SK-N-SH treated with all-trans-retinoic acid at 6 μM for 48 hours (cell line): ENCODE results near the gene LYZL6.

ENCODE experiments used
- ATAC-seq: fragments of 200-7000 bp; cut with Tn5 transposase; 3 replicates; pipeline ENCODE4 v1.9.1; 2020; ENCODE audit warnings: mild to moderate bottlenecking, moderate library complexity
- ARNTL ChIP-seq: fragments of 450-650 bp; formaldehyde crosslinking; IDR thresholded peaks from 2 replicates; pipeline ENCODE4 v1.5.0; 2020; ENCODE audit warnings: low read depth, mild to moderate bottlenecking, moderate library complexity, borderline replicate concordance
- BACH2 ChIP-seq: fragments of 250-450 bp; sonication (Bioruptor Pico); IDR thresholded peaks from 2 replicates; pipeline ENCODE4 v1.9.0; 2021; ENCODE audit warnings: mild to moderate bottlenecking, borderline replicate concordance
- CSDC2 ChIP-seq: fragments of 250-450 bp; sonication (Bioruptor Pico); IDR thresholded peaks from 2 replicates; pipeline ENCODE4 v1.5.0; 2020; ENCODE audit warnings: mild to moderate bottlenecking, moderate library complexity
- ESRRG ChIP-seq: fragments of 250-450 bp; sonication (Bioruptor Pico); IDR thresholded peaks from 2 replicates; pipeline ENCODE4 v1.6.1; 2021; ENCODE audit warnings: mild to moderate bottlenecking
- GLIS3 ChIP-seq: fragments of 250-450 bp; sonication (Bioruptor Pico); IDR thresholded peaks from 2 replicates; pipeline ENCODE4 v1.5.0; 2020; ENCODE audit warnings: mild to moderate bottlenecking, moderate library complexity
- OSR1 ChIP-seq: fragments of 250-450 bp; sonication (Bioruptor Pico); IDR thresholded peaks from 2 replicates; pipeline ENCODE4 v1.8.0; 2022; ENCODE audit warnings: moderate library complexity, mild to moderate bottlenecking, inconsistent platforms
- PPARA ChIP-seq: fragments of 250-450 bp; sonication (Bioruptor Pico); IDR thresholded peaks from 2 replicates; pipeline ENCODE4 v1.5.0; 2020; ENCODE audit warnings: mild to moderate bottlenecking, borderline replicate concordance
- SNAI2 ChIP-seq: fragments of 250-450 bp; sonication (Bioruptor Pico); IDR thresholded peaks from 2 replicates; pipeline ENCODE4 v1.5.0; 2020; ENCODE audit warnings: mild to moderate bottlenecking, moderate library complexity
- TCF4 ChIP-seq: fragments of 250-450 bp; sonication (Bioruptor Pico); IDR thresholded peaks from 2 replicates; pipeline ENCODE4 v1.8.0; 2021; ENCODE audit warnings: mild to moderate bottlenecking, moderate library complexity, borderline replicate concordance
- TOX ChIP-seq: fragments of 250-450 bp; sonication (Bioruptor Pico); IDR thresholded peaks from 2 replicates; pipeline ENCODE4 v1.8.0; 2021; ENCODE audit warnings: mild to moderate bottlenecking, moderate library complexity, borderline replicate concordance
- TSHZ2 ChIP-seq: fragments of 250-450 bp; sonication (Bioruptor Pico); IDR thresholded peaks from 2 replicates; pipeline ENCODE4 v1.5.0; 2020; ENCODE audit warnings: mild to moderate bottlenecking, moderate library complexity
- ZC3H10 ChIP-seq: fragments of 250-450 bp; sonication (Bioruptor Pico); IDR thresholded peaks from 2 replicates; pipeline ENCODE4 v1.5.1; 2021; ENCODE audit warnings: mild to moderate bottlenecking, moderate library complexity
- ZFP3 ChIP-seq: fragments of 250-450 bp; sonication (Bioruptor Pico); IDR thresholded peaks from 2 replicates; pipeline ENCODE4 v1.5.0; 2020; ENCODE audit warnings: mild to moderate bottlenecking, moderate library complexity
- ZFP30 ChIP-seq: fragments of 450-650 bp; formaldehyde crosslinking; IDR thresholded peaks from 2 replicates; pipeline ENCODE4 v1.5.0; 2022; ENCODE audit warnings: mild to moderate bottlenecking, moderate library complexity
- ZNF565 ChIP-seq: fragments of 450-650 bp; formaldehyde crosslinking; conservative IDR thresholded peaks from 2 replicates; pipeline ENCODE4 v1.5.0; 2020; ENCODE audit warnings: low read depth, mild to moderate bottlenecking, moderate library complexity
- ZNF70 ChIP-seq: fragments of 450-650 bp; formaldehyde crosslinking; IDR thresholded peaks from 2 replicates; pipeline ENCODE4 v1.5.0; 2020; ENCODE audit warnings: mild to moderate bottlenecking, moderate library complexity
- ZNF8 ChIP-seq: fragments of 450-650 bp; formaldehyde crosslinking; IDR thresholded peaks from 2 replicates; pipeline ENCODE4 v1.5.0; 2020; ENCODE audit warnings: mild to moderate bottlenecking, moderate library complexity
- TF ChIP-seq, protein P1 (sequence below): fragments of 250-450 bp; sonication (Bioruptor Pico); IDR thresholded peaks from 2 replicates; pipeline ENCODE4 v1.8.0; 2020; ENCODE audit warnings: mild to moderate bottlenecking, moderate library complexity, borderline replicate concordance
- TF ChIP-seq, protein P2 (sequence below): fragments of 250-450 bp; sonication (Bioruptor Pico); IDR thresholded peaks from 2 replicates; pipeline ENCODE4 v1.5.1; 2020; ENCODE audit warnings: low read depth, mild to moderate bottlenecking, moderate library complexity
- TF ChIP-seq, protein P3 (sequence below): fragments of 250-450 bp; sonication (Bioruptor Pico); IDR thresholded peaks from 2 replicates; pipeline ENCODE4 v1.5.1; 2021; ENCODE audit warnings: mild to moderate bottlenecking, moderate library complexity

LYZL6 gene

DNA sequence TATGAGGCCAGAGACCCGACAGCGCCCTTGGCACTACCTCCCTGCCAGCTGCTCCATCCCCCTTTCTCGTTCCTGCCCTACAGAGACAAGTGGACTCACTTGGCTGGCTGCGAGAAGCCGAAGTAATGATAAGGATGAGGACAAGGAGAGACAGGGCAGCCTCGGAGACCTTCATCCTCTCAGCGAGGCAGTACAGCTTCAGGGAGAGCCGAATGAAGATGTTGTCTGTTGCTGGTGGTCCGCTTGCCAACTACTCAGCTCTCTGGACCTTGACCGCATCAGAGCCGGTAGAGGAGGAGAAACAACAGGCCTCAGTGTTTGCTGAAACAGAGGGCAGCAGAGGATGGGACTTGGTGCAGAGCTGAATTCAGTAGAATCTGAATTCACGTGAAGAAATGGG lies 37.7 kb upstream of the LYZL6 start, which contains the start of gene CCL16:
Gene CCL16, minus strand, starts transcription at position 252 of the 400 bp plus-strand sequence. Its CDS starts 77 bp downstream, at position 175.
- TF ChIP-seq, protein P1, sequence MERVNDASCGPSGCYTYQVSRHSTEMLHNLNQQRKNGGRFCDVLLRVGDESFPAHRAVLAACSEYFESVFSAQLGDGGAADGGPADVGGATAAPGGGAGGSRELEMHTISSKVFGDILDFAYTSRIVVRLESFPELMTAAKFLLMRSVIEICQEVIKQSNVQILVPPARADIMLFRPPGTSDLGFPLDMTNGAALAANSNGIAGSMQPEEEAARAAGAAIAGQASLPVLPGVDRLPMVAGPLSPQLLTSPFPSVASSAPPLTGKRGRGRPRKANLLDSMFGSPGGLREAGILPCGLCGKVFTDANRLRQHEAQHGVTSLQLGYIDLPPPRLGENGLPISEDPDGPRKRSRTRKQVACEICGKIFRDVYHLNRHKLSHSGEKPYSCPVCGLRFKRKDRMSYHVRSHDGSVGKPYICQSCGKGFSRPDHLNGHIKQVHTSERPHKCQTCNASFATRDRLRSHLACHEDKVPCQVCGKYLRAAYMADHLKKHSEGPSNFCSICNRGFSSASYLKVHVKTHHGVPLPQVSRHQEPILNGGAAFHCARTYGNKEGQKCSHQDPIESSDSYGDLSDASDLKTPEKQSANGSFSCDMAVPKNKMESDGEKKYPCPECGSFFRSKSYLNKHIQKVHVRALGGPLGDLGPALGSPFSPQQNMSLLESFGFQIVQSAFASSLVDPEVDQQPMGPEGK (CRISPR knock-in tag), result no peak
- TF ChIP-seq SNAI2 (CRISPR knock-in tag) (no peak), ARNTL (no peak), ESRRG (CRISPR knock-in tag) (no peak), ZFP3 (no peak), BACH2 (CRISPR knock-in tag) (no peak), PPARA (CRISPR knock-in tag) (no peak), ZNF8 (CRISPR knock-in tag) (no peak), TCF4 (CRISPR knock-in tag) (no peak), ZC3H10 (CRISPR knock-in tag) (no peak)
- TF ChIP-seq, protein P2, sequence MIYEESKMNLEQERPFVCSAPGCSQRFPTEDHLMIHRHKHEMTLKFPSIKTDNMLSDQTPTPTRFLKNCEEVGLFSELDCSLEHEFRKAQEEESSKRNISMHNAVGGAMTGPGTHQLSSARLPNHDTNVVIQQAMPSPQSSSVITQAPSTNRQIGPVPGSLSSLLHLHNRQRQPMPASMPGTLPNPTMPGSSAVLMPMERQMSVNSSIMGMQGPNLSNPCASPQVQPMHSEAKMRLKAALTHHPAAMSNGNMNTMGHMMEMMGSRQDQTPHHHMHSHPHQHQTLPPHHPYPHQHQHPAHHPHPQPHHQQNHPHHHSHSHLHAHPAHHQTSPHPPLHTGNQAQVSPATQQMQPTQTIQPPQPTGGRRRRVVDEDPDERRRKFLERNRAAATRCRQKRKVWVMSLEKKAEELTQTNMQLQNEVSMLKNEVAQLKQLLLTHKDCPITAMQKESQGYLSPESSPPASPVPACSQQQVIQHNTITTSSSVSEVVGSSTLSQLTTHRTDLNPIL (CRISPR knock-in tag), result no peak
- TF ChIP-seq, protein P3, sequence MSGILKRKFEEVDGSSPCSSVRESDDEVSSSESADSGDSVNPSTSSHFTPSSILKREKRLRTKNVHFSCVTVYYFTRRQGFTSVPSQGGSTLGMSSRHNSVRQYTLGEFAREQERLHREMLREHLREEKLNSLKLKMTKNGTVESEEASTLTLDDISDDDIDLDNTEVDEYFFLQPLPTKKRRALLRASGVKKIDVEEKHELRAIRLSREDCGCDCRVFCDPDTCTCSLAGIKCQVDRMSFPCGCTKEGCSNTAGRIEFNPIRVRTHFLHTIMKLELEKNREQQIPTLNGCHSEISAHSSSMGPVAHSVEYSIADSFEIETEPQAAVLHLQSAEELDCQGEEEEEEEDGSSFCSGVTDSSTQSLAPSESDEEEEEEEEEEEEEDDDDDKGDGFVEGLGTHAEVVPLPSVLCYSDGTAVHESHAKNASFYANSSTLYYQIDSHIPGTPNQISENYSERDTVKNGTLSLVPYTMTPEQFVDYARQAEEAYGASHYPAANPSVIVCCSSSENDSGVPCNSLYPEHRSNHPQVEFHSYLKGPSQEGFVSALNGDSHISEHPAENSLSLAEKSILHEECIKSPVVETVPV (CRISPR knock-in tag), result no peak
- no peak for ATAC-seq

DNA sequence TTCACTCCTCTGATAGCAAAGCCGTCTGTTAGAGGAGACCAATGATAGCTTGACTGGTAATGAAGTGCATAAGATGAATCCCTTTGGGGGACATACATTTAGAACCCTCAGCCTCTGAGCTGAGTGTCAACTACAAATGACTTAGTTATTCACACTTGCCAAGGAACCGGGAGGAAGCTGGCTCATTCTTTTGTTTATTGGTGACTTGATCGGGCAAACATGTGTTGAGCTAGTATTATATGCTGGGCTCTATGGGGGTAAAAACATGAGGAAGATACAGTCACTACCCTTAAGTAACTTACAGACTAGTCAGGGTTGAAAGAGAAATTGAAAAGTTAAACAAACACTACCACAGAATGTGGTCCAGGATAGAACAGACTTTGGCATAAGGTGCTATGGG lies 34.8 kb upstream of the LYZL6 start:
- no peak for ATAC-seq
- TF ChIP-seq OSR1 (CRISPR knock-in tag) (no peak), TSHZ2 (CRISPR knock-in tag) (no peak), ESRRG (CRISPR knock-in tag) (no peak), ARNTL (no peak), TOX (CRISPR knock-in tag) (no peak), TCF4 (CRISPR knock-in tag) (no peak), CSDC2 (no peak), ZNF8 (CRISPR knock-in tag) (no peak), ZNF565 (CRISPR knock-in tag) (no peak), ZNF70 (CRISPR knock-in tag) (no peak), PPARA (CRISPR knock-in tag) (no peak), GLIS3 (CRISPR knock-in tag) (no peak), ZFP30 (no peak), ZFP3 (no peak)
- TF ChIP-seq, protein P3 (CRISPR knock-in tag), result no peak

DNA sequence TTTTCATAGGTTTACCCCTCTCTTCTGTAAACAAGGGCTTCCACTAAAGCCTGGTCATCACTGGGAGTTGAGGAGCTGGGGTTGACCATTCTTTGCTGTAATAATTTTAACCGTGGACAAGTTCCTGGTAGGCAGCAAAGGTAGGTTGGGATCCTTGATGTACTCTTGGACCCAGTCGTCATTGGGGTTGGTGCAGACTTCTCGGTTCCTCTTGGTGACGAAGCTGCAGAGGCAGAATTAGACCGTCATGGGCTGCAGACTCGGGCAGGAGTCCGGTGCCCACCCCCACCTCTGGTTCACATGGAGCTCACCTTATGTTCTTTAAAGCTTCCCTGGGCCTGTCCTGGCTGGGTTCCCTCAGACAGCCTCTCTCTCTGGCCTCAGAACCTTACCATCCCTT lies 34.0 kb upstream of the LYZL6 start:
- TF ChIP-seq BACH2 (CRISPR knock-in tag), result no peak
- ATAC-seq, result no peak
